ENCODE results near the gene ADGRA1. TPM values are rescaled to one million over a fixed set of nuclear protein-coding genes. Genes with fewer than 3 reads are reported as not detected.

ADGRA1 gene
- total RNA-seq, 2 donors from 2014 or later, result not detected

- no peaks in the 10 kb centered on the region for H3K4me1 Mint-ChIP-seq (ENCODE audit: low read depth)
- peaks cover 2 to 7% of the 10 kb centered on the region in 2 donors for H3K36me3 Mint-ChIP-seq (ENCODE audit: insufficient read depth in 2 of 2)
- H3K9me3 Mint-ChIP-seq, result peaks cover 4% of the 10 kb centered on the region in 2 donors
- DNase-seq, result no peak
- H3K4me3 Mint-ChIP-seq, result no peak overlapping the region
- H3K27ac Mint-ChIP-seq, result no peak overlapping the region
- no peaks in the 10 kb centered on the region for H3K27me3 Mint-ChIP-seq (ENCODE audit: low read depth)
- no peak for ATAC-seq (replicated peaks in 1 of 2)
These were observed 29.4 kb downstream of the ADGRA1 start for GRCh38 chr10:133117036-133117687.

GRCh38 chr10:133117688-133118071 is 30.0 kb downstream of the ADGRA1 start:
- Mint-ChIP-seq H3K27me3 (ENCODE audit: low read depth) (peaks cover under 1% of the 10 kb centered on the region), H3K27ac (no peak overlapping the region), H3K4me1 (ENCODE audit: low read depth) (peaks cover under 1% of the 10 kb centered on the region), H3K36me3 (ENCODE audit: insufficient read depth in 2 of 2) (peaks cover 2 to 7% of the 10 kb centered on the region in 2 donors), H3K9me3 (peaks cover 4% of the 10 kb centered on the region in 2 donors), H3K4me3 (no peak overlapping the region)
- DNase-seq, result no peak
- no peak for ATAC-seq (replicated peaks in 1 of 2)

GRCh38 chr10:133121479-133121878 is 33.8 kb downstream of the ADGRA1 start:
- Mint-ChIP-seq H3K27ac (no peak overlapping the region), H3K27me3 (ENCODE audit: low read depth) (peaks cover 24% of the 10 kb centered on the region), H3K36me3 (ENCODE audit: insufficient read depth in 2 of 2) (peaks cover 2 to 7% of the 10 kb centered on the region in 2 donors), H3K4me1 (ENCODE audit: low read depth) (peaks cover 15% of the 10 kb centered on the region), H3K4me3 (no peak overlapping the region), H3K9me3 (peaks cover 4% of the 10 kb centered on the region in 2 donors)
- DNase-seq (no peak), ATAC-seq (replicated peaks in 1 of 2) (no peak)

GRCh38 chr10:133122171-133122935 is 34.6 kb downstream of the ADGRA1 start:
- Mint-ChIP-seq H3K36me3 (ENCODE audit: insufficient read depth in 2 of 2) (peaks cover 2 to 7% of the 10 kb centered on the region in 2 donors), H3K27ac (no peak overlapping the region), H3K4me3 (no peak overlapping the region), H3K4me1 (ENCODE audit: low read depth) (peaks cover 15% of the 10 kb centered on the region), H3K9me3 (peaks cover 4% of the 10 kb centered on the region in 2 donors), H3K27me3 (ENCODE audit: low read depth) (peaks cover 24% of the 10 kb centered on the region)
- no peak for ATAC-seq (replicated peaks in 1 of 2)
- DNase-seq, result no peak

GRCh38 chr10:133123050-133123745 is 35.5 kb downstream of the ADGRA1 start:
- H3K36me3 Mint-ChIP-seq (ENCODE audit: insufficient read depth in 2 of 2), result peaks cover 2 to 5% of the 10 kb centered on the region in 2 donors
- peaks cover 15% of the 10 kb centered on the region for H3K4me1 Mint-ChIP-seq (ENCODE audit: low read depth)
- H3K9me3 Mint-ChIP-seq, result peaks cover 3 to 4% of the 10 kb centered on the region in 2 donors
- H3K27me3 Mint-ChIP-seq (ENCODE audit: low read depth), result peaks cover 24% of the 10 kb centered on the region
- peak; percentile 22 to 23 for DNase-seq
- H3K27ac Mint-ChIP-seq, result no peak overlapping the region
- peak; percentile 57 to 58 for ATAC-seq (replicated peaks in 1 of 2)
- H3K4me3 Mint-ChIP-seq, result peak overlapping the region; percentile 29 to 62

GRCh38 chr10:133123746-133124356 is 36.1 kb downstream of the ADGRA1 start:
- Mint-ChIP-seq H3K9me3 (peaks cover 0 to 1% of the 10 kb centered on the region in 2 donors), H3K4me1 (ENCODE audit: low read depth) (peaks cover 15% of the 10 kb centered on the region), H3K4me3 (no peak overlapping the region), H3K27me3 (ENCODE audit: low read depth) (peaks cover 24% of the 10 kb centered on the region), H3K27ac (no peak overlapping the region), H3K36me3 (ENCODE audit: insufficient read depth in 2 of 2) (peaks cover 2% of the 10 kb centered on the region in 2 donors)
- ATAC-seq (replicated peaks in 1 of 2) (no peak), DNase-seq (no peak)

GRCh38 chr10:133124357-133125211 is 36.9 kb downstream of the ADGRA1 start:
- H3K9me3 Mint-ChIP-seq, result no peaks in the 10 kb centered on the region
- H3K4me1 Mint-ChIP-seq (ENCODE audit: low read depth), result peaks cover 15% of the 10 kb centered on the region
- peak; percentile 43 to 55 for DNase-seq
- no peak overlapping the region for H3K4me3 Mint-ChIP-seq
- no peaks in the 10 kb centered on the region for H3K36me3 Mint-ChIP-seq (ENCODE audit: insufficient read depth in 2 of 2)
- peaks cover 24% of the 10 kb centered on the region for H3K27me3 Mint-ChIP-seq (ENCODE audit: low read depth)
- peak; percentile 58 to 67 for ATAC-seq (replicated peaks in 1 of 2)
- H3K27ac Mint-ChIP-seq, result no peak overlapping the region

GRCh38 chr10:133125901-133126300 is 38.2 kb downstream of the ADGRA1 start:
- no peak for DNase-seq
- Mint-ChIP-seq H3K4me3 (no peak overlapping the region), H3K27me3 (ENCODE audit: low read depth) (peaks cover 24% of the 10 kb centered on the region)

GRCh38 chr10:133126431-133127290 is 38.9 kb downstream of the ADGRA1 start:
- ATAC-seq (replicated peaks in 1 of 2), result no peak
- Mint-ChIP-seq H3K27me3 (ENCODE audit: low read depth) (peaks cover 24% of the 10 kb centered on the region), H3K27ac (no peak overlapping the region), H3K4me1 (ENCODE audit: low read depth) (peaks cover 15% of the 10 kb centered on the region), H3K36me3 (ENCODE audit: insufficient read depth in 2 of 2) (no peaks in the 10 kb centered on the region), H3K9me3 (no peaks in the 10 kb centered on the region), H3K4me3 (no peak overlapping the region)
- no peak for DNase-seq

More at GRCh38 chr10:133125901-133126300, 38.2 kb downstream of the ADGRA1 start:
- no peak overlapping the region for H3K27ac Mint-ChIP-seq
- H3K36me3 Mint-ChIP-seq (ENCODE audit: insufficient read depth in 2 of 2), result no peaks in the 10 kb centered on the region
- H3K4me1 Mint-ChIP-seq (ENCODE audit: low read depth), result peaks cover 15% of the 10 kb centered on the region
- no peak for ATAC-seq (replicated peaks in 1 of 2)
- H3K9me3 Mint-ChIP-seq, result no peaks in the 10 kb centered on the region

- H3K27me3 Mint-ChIP-seq (ENCODE audit: low read depth), result peaks cover 24% of the 10 kb centered on the region
These were observed 39.8 kb downstream of the ADGRA1 start for GRCh38 chr10:133127291-133128125.

More at GRCh38 chr10:133127291-133128125, 39.8 kb downstream of the ADGRA1 start:
- H3K9me3 Mint-ChIP-seq, result no peaks in the 10 kb centered on the region
- H3K4me3 Mint-ChIP-seq, result no peak overlapping the region
- H3K4me1 Mint-ChIP-seq (ENCODE audit: low read depth), result peaks cover 15% of the 10 kb centered on the region
- ATAC-seq (replicated peaks in 1 of 2) (peak in 1 of 2 donors; percentile 24), DNase-seq (peak; percentile 33 to 49)
- no peak overlapping the region for H3K27ac Mint-ChIP-seq
- no peaks in the 10 kb centered on the region for H3K36me3 Mint-ChIP-seq (ENCODE audit: insufficient read depth in 2 of 2)

All from activated T-cell treated with anti-CD3 and anti-CD28 coated beads, Interleukin-2, amount 50 U/mL, for 72 hours (primary cell).